HUES6 (cell line): ENCODE results near the gene NWD2.
"Not testable (repeated sequence)": the region's sequence is repeated elsewhere in the genome, so short reads cannot be mapped to it uniquely, and the experiment has no call there.

ENCODE experiments used
- H3K27ac ChIP-seq: 2 replicates; pipeline ENCODE4 v1.7.0; 2013; ENCODE audit warnings: low read depth, mild to moderate bottlenecking, low read length, inconsistent platforms
- H3K27me3 ChIP-seq: 2 replicates; pipeline ENCODE4 v1.6.1; 2013; ENCODE audit warnings: low read length; ENCODE audit not compliant: control insufficient read depth, insufficient read depth
- H3K36me3 ChIP-seq: 2 replicates; pipeline ENCODE4 v1.6.1; 2013; ENCODE audit warnings: low read length; ENCODE audit not compliant: control insufficient read depth, insufficient read depth
- H3K4me1 ChIP-seq: 2 replicates; pipeline ENCODE4 v1.6.1; 2013; ENCODE audit warnings: low read length; ENCODE audit not compliant: control insufficient read depth, insufficient read depth
- H3K4me3 ChIP-seq: 2 replicates; pipeline ENCODE4 v1.5.1; 2013; ENCODE audit warnings: low read depth, low read length
- H3K9ac ChIP-seq: one replicate; pipeline ENCODE4 v1.6.1; 2013; ENCODE audit warnings: mild to moderate bottlenecking, low read length
- H3K9me3 ChIP-seq: 2 replicates; pipeline ENCODE4 v1.6.1; 2013; ENCODE audit warnings: low read depth, low read length; ENCODE audit not compliant: control insufficient read depth, insufficient read depth

Gene NWD2

GRCh38 chr4:37244583-37245390 is at the start of gene NWD2:
TSS of gene NWD2 (plus strand) at chr4:37244743. CDS start at chr4:37245068, 325 bp downstream.
- H3K36me3 ChIP-seq = no peaks in the 10 kb centered on the region
- peaks cover 100% of the 10 kb centered on the region for H3K27me3 ChIP-seq
- peaks cover 8% of the 10 kb centered on the region for H3K4me1 ChIP-seq
- H3K4me3 ChIP-seq = peak within 1 kb of the TSS; percentile 70
- no peak within 1 kb of the TSS for H3K27ac ChIP-seq
- no peaks in the 10 kb centered on the region for H3K9me3 ChIP-seq
- H3K9ac ChIP-seq = peak within 1 kb of the TSS; percentile 33

- no peak overlapping the region for H3K9ac ChIP-seq
- no peaks in the 10 kb centered on the region for H3K27me3 ChIP-seq
These were observed 46.6 kb upstream of the NWD2 start for GRCh38 chr4:37197899-37198298.

GRCh38 chr4:37204740-37205139 is 39.8 kb upstream of the NWD2 start:
- H3K27ac ChIP-seq, H3K9ac ChIP-seq: not testable (repeated sequence)

More at GRCh38 chr4:37197899-37198298, 46.6 kb upstream of the NWD2 start:
- H3K4me3 ChIP-seq = no peak overlapping the region
- H3K36me3 ChIP-seq = no peaks in the 10 kb centered on the region
- H3K27ac ChIP-seq = no peak overlapping the region
- no peaks in the 10 kb centered on the region for H3K9me3 ChIP-seq
- H3K4me1 ChIP-seq = no peaks in the 10 kb centered on the region

GRCh38 chr4:37216209-37216608 is 28.3 kb upstream of the NWD2 start:
- no peaks in the 10 kb centered on the region for H3K9me3 ChIP-seq
- H3K4me3 ChIP-seq = no peak overlapping the region
- H3K4me1 ChIP-seq = no peaks in the 10 kb centered on the region
- no peaks in the 10 kb centered on the region for H3K36me3 ChIP-seq
- no peaks in the 10 kb centered on the region for H3K27me3 ChIP-seq
- H3K27ac ChIP-seq = no peak overlapping the region
- no peak overlapping the region for H3K9ac ChIP-seq

More at GRCh38 chr4:37204740-37205139, 39.8 kb upstream of the NWD2 start:
- not testable (repeated sequence) for H3K4me1 ChIP-seq, H3K4me3 ChIP-seq, H3K36me3 ChIP-seq, H3K27me3 ChIP-seq
- H3K9me3 ChIP-seq = peaks cover 21% of the 10 kb centered on the region

GRCh38 chr4:37219242-37219641 is 25.3 kb upstream of the NWD2 start:
- Histone ChIP-seq H3K27ac (no peak overlapping the region), H3K4me3 (no peak overlapping the region), H3K27me3 (no peaks in the 10 kb centered on the region), H3K4me1 (no peaks in the 10 kb centered on the region), H3K36me3 (no peaks in the 10 kb centered on the region), H3K9ac (no peak overlapping the region), H3K9me3 (no peaks in the 10 kb centered on the region)

- Histone ChIP-seq H3K27ac (no peak overlapping the region), H3K27me3 (no peaks in the 10 kb centered on the region), H3K9ac (no peak overlapping the region), H3K36me3 (no peaks in the 10 kb centered on the region), H3K4me3 (no peak overlapping the region), H3K4me1 (no peaks in the 10 kb centered on the region), H3K9me3 (no peaks in the 10 kb centered on the region)
These were observed 24.6 kb upstream of the NWD2 start for GRCh38 chr4:37219990-37220389.

- H3K27ac ChIP-seq = no peak overlapping the region
- H3K4me1 ChIP-seq = no peaks in the 10 kb centered on the region
- H3K9me3 ChIP-seq = no peaks in the 10 kb centered on the region
- no peak overlapping the region for H3K4me3 ChIP-seq
- H3K9ac ChIP-seq = no peak overlapping the region
- no peaks in the 10 kb centered on the region for H3K27me3 ChIP-seq
- H3K36me3 ChIP-seq = no peaks in the 10 kb centered on the region
These were observed 23.9 kb upstream of the NWD2 start for GRCh38 chr4:37220685-37221084.

GRCh38 chr4:37223732-37224131 is 20.8 kb upstream of the NWD2 start:
- no peaks in the 10 kb centered on the region for H3K27me3 ChIP-seq
- H3K27ac ChIP-seq = no peak overlapping the region
- no peaks in the 10 kb centered on the region for H3K9me3 ChIP-seq
- H3K4me3 ChIP-seq = no peak overlapping the region
- no peaks in the 10 kb centered on the region for H3K36me3 ChIP-seq
- H3K9ac ChIP-seq = no peak overlapping the region
- H3K4me1 ChIP-seq = no peaks in the 10 kb centered on the region

- Histone ChIP-seq H3K36me3 (no peaks in the 10 kb centered on the region), H3K4me3 (no peak overlapping the region), H3K27ac (no peak overlapping the region), H3K9me3 (no peaks in the 10 kb centered on the region), H3K9ac (no peak overlapping the region), H3K4me1 (no peaks in the 10 kb centered on the region), H3K27me3 (no peaks in the 10 kb centered on the region)
These were observed 19.7 kb upstream of the NWD2 start for GRCh38 chr4:37224854-37225253.

- Histone ChIP-seq H3K27me3 (no peaks in the 10 kb centered on the region), H3K4me1 (no peaks in the 10 kb centered on the region), H3K4me3 (no peak overlapping the region), H3K9ac (no peak overlapping the region), H3K36me3 (no peaks in the 10 kb centered on the region), H3K27ac (no peak overlapping the region), H3K9me3 (no peaks in the 10 kb centered on the region)
These were observed 18.8 kb upstream of the NWD2 start for GRCh38 chr4:37225778-37226177.

GRCh38 chr4:37232315-37232714 is 12.2 kb upstream of the NWD2 start:
- no peak overlapping the region for H3K9ac ChIP-seq
- no peak overlapping the region for H3K4me3 ChIP-seq
- H3K9me3 ChIP-seq = no peaks in the 10 kb centered on the region
- no peaks in the 10 kb centered on the region for H3K27me3 ChIP-seq
- H3K27ac ChIP-seq = no peak overlapping the region
- no peaks in the 10 kb centered on the region for H3K4me1 ChIP-seq
- no peaks in the 10 kb centered on the region for H3K36me3 ChIP-seq
